Middle frontal gyrus (tissue), 1 donor: ENCODE results near the gene HEATR9.
A peak's percentile ranks its signal among the peaks of the same experiment; 100 is the strongest.

Experiments used
- DNase-seq: peaks from one replicate; pipeline ENCODE4 v3.0.0-alpha.2; 2015; ENCODE audit warnings: low spot score; ENCODE audit errors: extremely low spot score

The HEATR9 gene

DNA sequence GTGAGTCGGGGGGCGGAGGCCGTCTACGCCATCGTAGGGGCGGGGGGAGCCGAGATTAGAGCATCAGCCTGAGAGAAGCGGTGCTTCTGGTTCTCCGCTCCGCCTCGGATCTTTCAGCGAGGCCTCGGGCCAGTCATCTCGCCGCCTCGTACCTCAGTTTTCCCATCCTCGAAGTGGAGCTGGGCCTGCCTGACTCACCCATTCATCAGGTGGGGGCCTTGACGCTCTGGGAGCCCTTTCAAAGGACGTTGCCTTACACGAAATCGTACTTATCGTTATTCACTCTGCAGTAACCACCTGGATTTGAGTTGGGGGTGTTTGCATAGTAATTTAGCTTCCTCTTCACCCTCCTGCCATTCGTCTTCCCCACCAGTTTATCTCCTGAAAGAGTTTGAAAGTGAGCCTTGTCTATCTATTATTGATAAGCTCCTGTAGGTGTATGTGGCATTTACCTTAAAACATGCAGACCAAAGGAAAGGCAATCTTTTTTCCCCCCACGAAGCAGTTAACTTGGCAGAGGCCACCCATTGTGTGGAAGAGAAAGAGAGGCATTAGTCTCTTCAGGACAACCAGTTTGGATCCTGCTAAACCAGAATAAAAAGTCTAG is 58.7 kb downstream of the HEATR9 start:
- no peak for DNase-seq

DNA sequence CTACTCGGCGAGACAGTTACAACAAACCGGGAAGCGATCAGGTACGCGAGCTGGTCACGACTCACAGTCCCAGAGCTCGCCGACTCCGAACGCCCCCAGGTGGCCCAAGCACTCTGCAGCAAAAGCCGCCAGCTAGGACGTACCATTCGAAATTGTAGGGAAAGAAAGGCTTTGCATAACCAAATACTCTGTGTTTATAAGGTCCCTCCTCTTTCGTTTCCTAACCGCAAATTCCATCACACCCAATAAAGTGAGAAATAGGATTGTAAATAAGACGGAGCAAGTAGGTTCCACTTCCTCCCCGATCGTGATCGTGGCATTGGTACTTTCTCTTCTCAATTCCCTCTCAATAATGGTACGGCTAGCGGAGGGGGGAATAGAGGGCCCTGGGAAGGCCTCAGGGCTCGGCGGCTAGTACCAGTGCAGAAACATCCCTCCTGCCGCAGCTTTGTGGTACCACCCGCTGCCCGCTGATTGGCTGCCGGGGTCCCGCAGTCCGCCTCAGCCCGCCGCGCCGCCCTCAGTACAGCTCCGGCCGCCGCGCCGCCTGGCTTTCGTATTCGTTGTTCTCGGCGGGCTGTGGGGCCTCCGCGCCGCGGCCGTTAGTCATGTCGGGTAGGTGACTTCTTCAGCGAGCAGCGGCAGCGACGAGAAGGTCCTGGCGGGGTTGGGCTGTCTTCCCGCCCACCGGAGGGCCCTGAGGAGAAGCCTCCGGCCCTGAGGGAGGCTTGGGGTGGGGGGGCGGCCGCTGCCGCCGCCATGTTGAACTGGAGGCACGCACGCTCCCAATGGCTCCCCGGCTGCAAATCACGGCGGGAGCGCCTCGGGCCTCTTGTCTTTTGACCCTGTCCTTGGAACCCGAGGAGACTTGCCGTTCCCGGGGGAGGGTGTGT is 59.5 kb downstream of the HEATR9 start, which contains the start of gene TAF15:
TSS of gene TAF15 (plus strand) at position 523 of the 893 bp plus-strand sequence. CDS start at position 609, 86 bp downstream.
- peak; percentile 93 for DNase-seq

DNA sequence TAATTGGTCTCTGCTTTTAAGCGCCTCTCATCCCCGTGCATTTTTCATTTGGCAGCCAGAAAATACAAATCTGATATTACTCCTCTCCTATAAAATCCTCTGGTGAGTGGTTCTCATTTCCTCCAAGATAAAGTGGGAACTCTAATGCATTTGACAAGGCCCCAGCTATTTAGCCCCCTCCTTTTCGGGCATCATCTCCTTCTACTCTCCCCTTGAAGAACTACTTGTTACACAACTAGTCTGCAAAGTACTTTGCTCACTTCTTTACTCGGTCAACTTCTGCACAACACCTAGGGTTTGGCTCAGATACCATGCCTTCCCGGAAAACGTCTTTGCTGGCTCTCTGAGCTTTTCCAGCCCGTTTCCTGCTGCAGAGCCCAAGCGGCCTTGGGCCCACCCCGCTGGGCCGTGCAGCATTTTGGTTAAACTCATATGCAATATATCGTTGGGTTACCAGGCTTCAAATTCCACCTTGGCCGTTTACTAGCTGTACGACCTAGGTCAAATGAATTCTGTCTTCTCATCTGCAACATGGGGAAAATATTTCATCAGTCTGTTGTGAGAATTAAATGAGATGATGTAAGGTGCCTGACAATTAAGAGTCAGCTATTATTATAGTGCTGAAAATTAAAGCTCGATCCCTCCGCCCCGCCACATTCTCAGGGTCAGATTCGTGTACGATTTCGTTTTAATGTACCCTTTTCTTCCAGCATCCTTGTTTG is 60.3 kb downstream of the HEATR9 start:
- DNase-seq, result no peak

DNA sequence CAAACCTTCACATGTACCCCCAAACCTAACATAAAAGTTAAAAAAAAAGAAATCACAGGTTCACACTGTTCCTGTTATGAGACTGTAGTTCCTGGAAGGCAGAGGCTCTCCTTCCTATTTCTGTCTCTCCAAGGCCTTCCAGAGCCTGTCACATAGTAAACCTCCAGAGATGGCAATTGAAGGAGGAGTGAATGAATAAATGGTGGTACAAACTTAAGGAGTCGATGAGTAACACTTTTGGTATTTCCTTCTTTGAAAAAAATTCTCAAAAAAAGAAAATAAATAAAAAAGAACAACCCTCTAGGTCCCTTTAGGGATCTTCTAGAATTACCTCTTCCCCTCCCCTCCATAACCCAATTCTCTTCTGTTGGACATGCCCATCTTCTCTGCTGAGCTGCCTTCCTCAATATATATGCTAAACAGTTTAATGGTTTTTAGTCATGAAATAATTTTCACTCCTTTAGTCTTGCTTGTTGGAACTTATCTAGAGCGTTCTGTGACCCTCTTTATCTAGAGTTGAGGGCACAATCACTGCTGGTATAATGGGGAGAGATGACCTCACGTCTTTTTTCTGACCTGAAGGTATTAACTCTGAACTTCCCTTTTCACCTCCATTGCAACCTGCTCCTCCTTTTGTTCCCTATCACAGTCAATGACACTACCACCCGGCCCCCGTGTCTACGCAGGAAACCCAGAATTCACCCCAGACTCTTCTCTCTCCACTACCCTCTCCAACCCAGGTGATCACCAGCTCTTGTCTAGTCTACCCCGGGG is 61.1 kb downstream of the HEATR9 start:
- no peak for DNase-seq
